Stimulated activated naive CD8-positive, alpha-beta T cell treated with anti-CD3 and anti-CD28 coated beads, Interleukin-15, amount 100 ng/mL, for 72 hours (primary cell): Measurements from ENCODE around the gene NRG2.
A peak's percentile ranks its signal among the peaks of the same experiment; 100 is the strongest.

Source experiments
- ATAC-seq: fragments of 150-1000 bp; cut with Tn5 transposase; 2 replicates; pipeline ENCODE4 v1.10.0; 2021; ENCODE audit warnings: mild to moderate bottlenecking, moderate library complexity
- DNase-seq, 2 donors: peaks; one replicate each; pipeline ENCODE4 v3.0.0; 2021 to 2022
- H3K27ac Mint-ChIP-seq, 2 donors: one replicate each; pipeline ENCODE4 v1.8.0; 2022; ENCODE audit warnings: mild to moderate bottlenecking in 2 of 2, mixed read lengths in 2 of 2, moderate library complexity in 2 of 2
- H3K27me3 Mint-ChIP-seq: one replicate; pipeline ENCODE4 v1.8.0; 2022; ENCODE audit warnings: mixed read lengths
- H3K4me1 Mint-ChIP-seq: one replicate; pipeline ENCODE4 v1.8.0; 2022; ENCODE audit warnings: mild to moderate bottlenecking, mixed read lengths
- H3K4me3 Mint-ChIP-seq, 2 donors: one replicate each; pipeline ENCODE4 v1.8.0; 2022; ENCODE audit warnings: mild to moderate bottlenecking in 2 of 2, mixed read lengths in 2 of 2, moderate library complexity in 1 of 2
- H3K9me3 Mint-ChIP-seq, 2 donors: one replicate each; pipeline ENCODE4 v1.8.0; 2022; ENCODE audit warnings: mixed read lengths in 2 of 2

The NRG2 gene

DNA sequence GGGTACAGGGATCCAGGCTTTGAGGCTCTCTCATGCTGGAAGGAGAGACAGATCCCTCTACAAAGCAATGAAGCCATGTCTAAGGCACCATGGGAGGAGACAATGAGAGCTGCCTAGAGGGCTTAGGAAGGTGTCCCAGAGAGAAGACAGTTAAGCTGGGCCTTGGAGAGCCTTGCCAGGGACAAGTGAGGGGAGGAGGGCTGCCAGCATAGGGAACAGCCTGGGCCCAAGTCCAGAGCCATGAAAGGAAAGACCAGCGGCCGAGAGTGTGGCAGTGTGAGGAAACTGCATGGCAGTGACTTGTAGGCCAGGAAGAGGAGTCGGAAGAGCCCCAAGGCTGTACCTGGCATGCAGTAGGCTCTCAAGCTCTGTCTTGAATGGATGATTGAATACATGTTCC, 159.0 kb downstream of the NRG2 start:
- no peak for DNase-seq
- Mint-ChIP-seq H3K9me3 (no peaks in the 10 kb centered on the region), H3K4me3 (no peak overlapping the region), H3K4me1 (peaks cover 8% of the 10 kb centered on the region), H3K27ac (no peak overlapping the region), H3K27me3 (peaks cover 8% of the 10 kb centered on the region)
- no peak for ATAC-seq

GRCh38 chr5:139882961-139883539, 160.0 kb downstream of the NRG2 start:
- Mint-ChIP-seq H3K4me1 (peaks cover 5% of the 10 kb centered on the region), H3K9me3 (no peaks in the 10 kb centered on the region), H3K27ac (no peak overlapping the region), H3K4me3 (no peak overlapping the region), H3K27me3 (peaks cover 8% of the 10 kb centered on the region)
- DNase-seq (no peak), ATAC-seq (no peak)

DNA sequence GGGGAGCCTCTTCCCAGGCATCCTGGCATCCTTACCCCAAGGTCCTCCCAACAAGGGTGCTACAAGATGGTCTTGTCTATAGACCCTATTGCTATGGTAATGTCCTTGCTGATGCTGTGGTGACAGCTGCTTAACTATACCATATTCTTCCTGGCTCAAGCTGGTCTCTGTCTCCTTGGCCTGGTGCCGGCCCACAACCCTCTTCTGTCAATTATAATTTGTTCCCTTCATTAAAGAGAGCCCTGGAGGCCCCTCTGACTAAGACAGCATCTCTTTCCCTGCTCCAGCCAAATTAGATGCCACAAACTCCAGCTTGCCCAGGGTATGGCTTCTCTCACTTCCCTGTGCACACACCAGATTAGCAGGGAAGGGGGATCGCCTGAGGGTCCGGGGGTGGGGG, 160.8 kb downstream of the NRG2 start:
- Mint-ChIP-seq H3K27ac (no peak overlapping the region), H3K27me3 (peaks cover 4% of the 10 kb centered on the region), H3K4me3 (no peak overlapping the region), H3K4me1 (peaks cover 1% of the 10 kb centered on the region), H3K9me3 (no peaks in the 10 kb centered on the region)
- no peak for ATAC-seq
- DNase-seq = no peak

DNA sequence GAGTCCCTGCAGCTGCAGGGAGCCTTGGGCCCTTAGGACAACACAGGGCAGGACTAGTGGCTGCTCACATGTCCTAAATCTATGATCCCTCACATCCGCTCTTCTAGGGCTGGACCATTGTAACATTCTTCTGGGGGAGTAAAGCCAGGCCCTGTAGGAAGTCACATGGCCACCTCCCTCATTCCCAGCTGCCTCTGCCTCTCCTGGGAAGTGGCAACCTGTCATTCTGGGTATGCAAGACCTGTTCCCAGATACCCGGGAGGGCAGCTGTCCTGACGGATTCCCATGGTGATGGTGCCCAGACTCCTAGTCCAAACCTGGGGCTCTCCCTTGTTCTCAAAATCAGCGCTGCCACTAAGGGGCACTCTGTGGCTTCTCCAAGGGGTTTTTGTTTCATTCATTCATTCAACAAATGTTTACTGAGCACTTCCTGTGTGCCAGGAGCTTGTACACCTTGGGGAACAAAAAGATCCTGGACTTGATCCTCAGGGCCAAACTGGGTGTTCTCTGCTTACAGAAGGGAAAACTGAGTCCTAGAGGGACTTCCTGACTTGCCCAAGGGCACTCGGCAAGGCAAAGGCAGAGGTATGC, 161.9 kb downstream of the NRG2 start:
- DNase-seq = no peak
- H3K27me3 Mint-ChIP-seq = no peaks in the 10 kb centered on the region
- H3K27ac Mint-ChIP-seq = no peak overlapping the region
- H3K9me3 Mint-ChIP-seq = no peaks in the 10 kb centered on the region
- no peak overlapping the region for H3K4me3 Mint-ChIP-seq
- H3K4me1 Mint-ChIP-seq = peaks cover 6% of the 10 kb centered on the region
- no peak for ATAC-seq

- Mint-ChIP-seq H3K9me3 (no peaks in the 10 kb centered on the region), H3K4me1 (peaks cover 6% of the 10 kb centered on the region), H3K4me3 (no peak overlapping the region), H3K27me3 (no peaks in the 10 kb centered on the region), H3K27ac (no peak overlapping the region)
- DNase-seq (no peak), ATAC-seq (no peak)
Measured at GRCh38 chr5:139880416-139881142, 162.5 kb downstream of the NRG2 start.

- no peaks in the 10 kb centered on the region for H3K9me3 Mint-ChIP-seq
- H3K4me1 Mint-ChIP-seq = peaks cover 6% of the 10 kb centered on the region
- peaks cover 8% of the 10 kb centered on the region for H3K27me3 Mint-ChIP-seq
- H3K4me3 Mint-ChIP-seq = no peak overlapping the region
- ATAC-seq (no peak), DNase-seq (no peak)
- no peak overlapping the region for H3K27ac Mint-ChIP-seq
Measured at GRCh38 chr5:139878093-139878492, 165.0 kb downstream of the NRG2 start.

DNA sequence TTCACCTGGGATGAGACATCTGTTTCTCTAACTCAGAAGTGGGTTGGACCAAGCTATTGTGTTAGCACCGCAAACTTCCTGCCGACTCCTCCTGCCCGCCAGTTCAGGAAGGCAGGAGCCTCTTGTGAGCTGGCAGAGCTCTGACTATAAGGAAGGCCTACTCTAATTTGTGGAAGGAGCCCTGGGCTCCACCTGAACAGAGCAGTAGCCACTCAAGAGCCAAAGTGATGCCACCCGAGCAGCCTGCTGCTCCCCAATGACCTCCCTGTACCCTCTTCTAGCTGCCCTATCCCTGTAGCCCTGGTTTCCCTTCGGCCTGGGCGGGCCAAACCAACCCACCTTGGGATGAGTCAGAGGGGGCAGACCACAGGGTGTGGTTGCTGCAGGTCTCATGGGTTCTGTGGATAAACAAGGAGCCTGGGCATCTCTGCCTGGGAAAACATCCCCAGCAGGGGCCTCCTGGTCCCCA, 165.9 kb downstream of the NRG2 start:
- Mint-ChIP-seq H3K27ac (no peak overlapping the region), H3K27me3 (peaks cover 9% of the 10 kb centered on the region), H3K4me3 (no peak overlapping the region), H3K4me1 (peaks cover 6% of the 10 kb centered on the region), H3K9me3 (no peaks in the 10 kb centered on the region)
- ATAC-seq = peak; percentile 38
- DNase-seq = no peak

- DNase-seq (no peak), ATAC-seq (no peak)
- Mint-ChIP-seq H3K9me3 (no peaks in the 10 kb centered on the region), H3K4me3 (no peak overlapping the region), H3K27ac (no peak overlapping the region), H3K4me1 (peaks cover 6% of the 10 kb centered on the region), H3K27me3 (peaks cover 9% of the 10 kb centered on the region)
Measured at GRCh38 chr5:139875957-139876356, 167.1 kb downstream of the NRG2 start.

DNA sequence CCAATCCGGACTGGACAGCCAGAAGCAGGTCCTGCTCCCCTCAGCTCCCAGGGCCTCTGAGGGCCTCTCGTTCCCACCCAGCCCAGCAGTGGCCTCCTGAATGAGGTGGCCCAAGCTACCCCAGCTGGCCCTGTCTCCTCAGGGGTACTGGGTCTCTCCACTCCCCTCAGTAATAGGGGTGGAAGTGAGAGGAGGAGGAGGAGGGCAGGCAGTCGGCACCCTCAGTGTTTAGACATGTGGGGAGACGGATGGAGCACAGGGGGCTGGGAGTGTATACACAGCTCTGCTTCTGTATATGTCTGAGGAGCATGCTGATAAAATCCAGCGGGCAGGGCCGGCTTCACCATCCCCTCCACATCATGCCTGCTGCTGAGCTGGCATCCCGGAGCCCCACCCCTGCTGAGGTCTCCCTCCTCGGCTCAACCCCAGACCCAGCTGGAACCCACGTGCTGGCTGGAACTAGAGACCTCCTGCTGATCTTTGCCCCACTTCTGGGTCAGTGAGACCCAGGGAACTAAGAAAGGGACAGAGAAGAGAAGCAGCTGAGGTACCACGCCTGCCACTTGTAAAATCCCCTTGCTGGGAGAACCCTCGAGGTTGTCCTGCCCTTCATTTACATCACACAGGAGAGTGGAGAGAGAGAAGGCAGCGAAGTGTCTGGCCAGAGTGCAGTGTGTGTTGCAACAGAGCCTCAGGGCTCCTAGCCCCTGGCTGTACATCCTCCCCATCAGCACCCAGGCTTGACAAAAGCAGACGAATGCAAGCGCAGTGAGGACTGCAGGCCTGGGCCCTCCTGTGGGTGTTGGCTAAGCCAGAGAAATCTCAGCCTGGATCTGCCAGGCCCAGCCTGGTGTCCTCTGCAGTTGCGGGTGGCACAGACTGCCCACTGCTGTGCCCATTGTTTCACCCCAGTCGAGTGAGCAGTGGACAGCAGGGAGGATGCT, 170.0 kb downstream of the NRG2 start:
- DNase-seq = no peak
- ATAC-seq = no peak
- H3K27ac Mint-ChIP-seq = peak overlapping the region in 1 of 2 donors; percentile 66
- H3K27me3 Mint-ChIP-seq = peaks cover 15% of the 10 kb centered on the region
- H3K4me1 Mint-ChIP-seq = peaks cover 6% of the 10 kb centered on the region
- no peak overlapping the region for H3K4me3 Mint-ChIP-seq
- no peaks in the 10 kb centered on the region for H3K9me3 Mint-ChIP-seq

GRCh38 chr5:139872052-139872766, 170.9 kb downstream of the NRG2 start:
- no peaks in the 10 kb centered on the region for H3K9me3 Mint-ChIP-seq
- no peak overlapping the region for H3K27ac Mint-ChIP-seq
- H3K4me3 Mint-ChIP-seq = no peak overlapping the region
- DNase-seq (no peak), ATAC-seq (no peak)
- H3K4me1 Mint-ChIP-seq = peaks cover 4% of the 10 kb centered on the region
- peaks cover 19% of the 10 kb centered on the region for H3K27me3 Mint-ChIP-seq

- Mint-ChIP-seq H3K27me3 (peaks cover 25% of the 10 kb centered on the region), H3K9me3 (no peaks in the 10 kb centered on the region), H3K4me1 (no peaks in the 10 kb centered on the region), H3K27ac (no peak overlapping the region), H3K4me3 (no peak overlapping the region)
- DNase-seq = no peak
- no peak for ATAC-seq
Measured at GRCh38 chr5:139871614-139872013, 171.5 kb downstream of the NRG2 start.

GRCh38 chr5:139870677-139871076, 172.4 kb downstream of the NRG2 start:
- ATAC-seq (peak; percentile 24), DNase-seq (no peak)
- H3K27me3 Mint-ChIP-seq = peaks cover 33% of the 10 kb centered on the region
- no peaks in the 10 kb centered on the region for H3K9me3 Mint-ChIP-seq
- no peak overlapping the region for H3K4me3 Mint-ChIP-seq
- H3K4me1 Mint-ChIP-seq = no peaks in the 10 kb centered on the region
- H3K27ac Mint-ChIP-seq = no peak overlapping the region

DNA sequence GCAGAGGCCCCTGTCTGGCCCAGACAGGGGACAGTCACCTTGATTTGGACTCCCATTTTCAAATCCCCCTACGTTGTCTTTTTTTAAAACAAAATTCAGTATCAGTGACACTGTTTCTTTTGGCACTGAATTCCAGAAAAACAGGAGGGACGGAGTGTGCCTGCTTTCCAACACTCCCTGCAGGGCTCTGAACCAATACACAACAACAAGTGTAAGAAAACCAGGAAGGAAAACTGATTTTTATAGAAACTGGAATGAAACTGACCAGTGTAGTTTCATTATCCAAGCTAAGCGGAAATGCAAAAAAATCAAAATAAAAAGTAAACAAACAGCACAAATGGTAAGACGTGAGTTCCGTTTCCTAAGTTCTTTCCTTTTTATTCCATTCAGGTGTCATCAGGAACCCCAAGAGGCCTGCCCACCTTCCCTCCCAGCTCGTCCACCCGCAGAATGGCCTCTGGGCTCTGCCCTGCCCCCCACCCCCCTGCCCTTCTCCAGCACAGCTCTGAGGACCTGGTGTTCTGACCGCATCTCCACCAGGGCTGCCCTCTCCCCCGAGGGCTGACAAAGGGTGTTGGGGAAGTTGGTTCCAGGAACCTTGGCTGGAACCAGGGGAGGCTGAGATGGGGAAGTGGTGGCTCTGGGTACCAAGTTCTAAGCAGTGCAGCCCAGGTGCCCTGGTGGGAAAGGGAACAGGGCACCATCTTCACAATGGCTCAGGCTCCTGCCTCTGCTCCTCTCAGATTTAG, 173.9 kb downstream of the NRG2 start:
- no peaks in the 10 kb centered on the region for H3K4me1 Mint-ChIP-seq
- ATAC-seq = no peak
- H3K27me3 Mint-ChIP-seq = peaks cover 47% of the 10 kb centered on the region
- H3K9me3 Mint-ChIP-seq = no peaks in the 10 kb centered on the region
- no peak overlapping the region for H3K4me3 Mint-ChIP-seq
- DNase-seq = no peak
- H3K27ac Mint-ChIP-seq = no peak overlapping the region

DNA sequence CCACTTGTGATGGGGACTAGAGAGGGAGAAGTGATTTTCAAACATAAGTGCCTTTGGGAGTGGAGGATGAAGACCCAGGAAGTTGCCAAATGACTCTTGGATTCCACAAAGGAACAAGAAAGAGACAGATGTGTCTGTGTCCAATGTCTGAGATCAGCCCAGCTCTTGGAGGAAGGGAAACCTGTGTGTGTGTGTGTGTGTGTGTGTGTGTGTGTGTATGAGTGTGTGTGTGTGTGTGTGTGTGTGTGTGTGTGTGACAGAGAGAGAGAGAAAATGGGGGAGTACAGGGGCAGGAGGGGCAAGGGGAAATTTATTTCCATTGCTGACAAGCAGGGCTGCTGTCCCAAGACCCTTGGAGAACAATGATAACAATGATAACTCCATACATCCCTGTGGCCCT, 175.5 kb downstream of the NRG2 start:
- ATAC-seq (no peak), DNase-seq (no peak)
- H3K4me1 Mint-ChIP-seq = no peaks in the 10 kb centered on the region
- no peaks in the 10 kb centered on the region for H3K9me3 Mint-ChIP-seq
- peak overlapping the region in 1 of 2 donors; percentile 10 for H3K27ac Mint-ChIP-seq
- peaks cover 38% of the 10 kb centered on the region for H3K27me3 Mint-ChIP-seq
- no peak overlapping the region for H3K4me3 Mint-ChIP-seq
